Skeletal muscle tissue (tissue), 4 donors: ENCODE data around the gene NUMB. TPM values are rescaled to one million over a fixed set of nuclear protein-coding genes. Genes with fewer than 3 reads are reported as not detected.
"Not testable (repeated sequence)": the region's sequence is repeated elsewhere in the genome, so short reads cannot be mapped to it uniquely, and the experiment has no call there.

Experiments used
- H3K27ac ChIP-seq: one replicate; pipeline ENCODE4 v1.7.0; 2013; ENCODE audit warnings: mild to moderate bottlenecking, low read depth, low read length, inconsistent platforms
- H3K27me3 ChIP-seq, 3 donors: one replicate each; pipeline ENCODE4 v1.7.0; 2013; ENCODE audit warnings: low read length in 3 of 3; ENCODE audit not compliant: control insufficient read depth in 3 of 3, insufficient read depth in 3 of 3
- H3K36me3 ChIP-seq, 3 donors: one replicate each; pipeline ENCODE4 v1.7.0; 2013; ENCODE audit warnings: low read length in 3 of 3; ENCODE audit not compliant: control insufficient read depth in 3 of 3, insufficient read depth in 3 of 3
- H3K4me1 ChIP-seq, 3 donors: one replicate each; pipeline ENCODE4 v1.7.0; 2013; ENCODE audit warnings: low read length in 3 of 3, mild to moderate bottlenecking in 3 of 3; ENCODE audit not compliant: control insufficient read depth in 3 of 3, insufficient read depth in 3 of 3
- H3K4me3 ChIP-seq, 3 donors: one replicate each; pipeline ENCODE4 v1.7.0; 2013; ENCODE audit warnings: low read length in 3 of 3
- H3K9ac ChIP-seq, 3 donors: one replicate each; pipeline ENCODE4 v1.7.0; 2013; ENCODE audit warnings: low read length in 3 of 3, mild to moderate bottlenecking in 3 of 3, moderate library complexity in 2 of 3, low read depth in 1 of 3
- H3K9me3 ChIP-seq, 3 donors: one replicate each; pipeline ENCODE4 v1.7.0; 2013; ENCODE audit warnings: low read length in 3 of 3; ENCODE audit not compliant: control insufficient read depth in 3 of 3
- total RNA-seq: library from RNA; depleted of rRNA; stranded (reverse); fragments of >200 nt; gene quantifications from one replicate; pipeline ENCODE4 v1.2.3, GENCODE V29; 2014
- donor health status: Osteomylitis.

Gene NUMB
- total RNA-seq, 1 donor from 2014 or later: 17.2 TPM

DNA sequence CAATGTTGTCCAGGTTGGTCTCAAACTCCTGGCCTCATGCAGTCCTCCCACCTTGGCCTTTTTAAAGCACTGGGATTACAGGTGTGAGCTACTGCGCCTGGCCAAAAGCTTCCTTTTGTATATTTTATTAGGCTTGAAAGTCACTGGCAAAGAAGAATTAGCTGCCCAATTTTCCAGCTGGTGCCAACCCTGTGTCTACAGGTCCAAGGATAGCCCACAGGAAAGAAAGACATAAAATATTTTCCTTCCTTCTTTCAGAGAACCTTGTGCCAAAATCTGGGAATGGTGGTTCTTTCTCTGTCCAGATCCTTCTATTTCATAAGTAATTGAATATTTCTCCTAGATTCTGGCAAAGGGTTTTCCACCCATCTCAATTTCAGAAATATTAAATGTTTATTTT lies 84.1 kb downstream of the NUMB start:
- H3K27ac ChIP-seq: no peak overlapping the region
- H3K4me3 ChIP-seq: no peak overlapping the region
- H3K36me3 ChIP-seq: no peaks in the 10 kb centered on the region
- no peaks in the 10 kb centered on the region for H3K9me3 ChIP-seq
- no peaks in the 10 kb centered on the region for H3K27me3 ChIP-seq
- H3K9ac ChIP-seq: no peak overlapping the region
- H3K4me1 ChIP-seq: no peaks in the 10 kb centered on the region

DNA sequence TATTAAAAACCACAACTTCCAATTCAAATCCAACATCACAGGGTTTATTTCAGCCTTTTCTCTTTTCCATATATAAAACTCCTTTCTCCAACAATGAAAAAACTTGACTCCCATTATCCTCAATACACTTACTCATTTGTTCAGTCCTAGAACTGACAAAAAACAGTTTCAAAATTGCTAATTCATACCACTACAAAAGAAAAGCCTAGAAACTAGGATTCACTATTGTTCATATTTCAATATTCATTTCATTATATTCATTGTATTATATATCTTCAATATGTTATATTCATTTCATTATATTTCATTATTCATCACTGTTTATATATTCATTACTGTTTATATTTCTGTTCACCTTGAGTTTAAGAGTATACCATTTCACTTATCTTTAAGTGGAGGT lies 85.8 kb downstream of the NUMB start:
- Histone ChIP-seq H3K4me3 (no peak overlapping the region), H3K27ac (no peak overlapping the region), H3K4me1 (no peaks in the 10 kb centered on the region), H3K36me3 (no peaks in the 10 kb centered on the region), H3K27me3 (no peaks in the 10 kb centered on the region), H3K9me3 (no peaks in the 10 kb centered on the region), H3K9ac (no peak overlapping the region)

DNA sequence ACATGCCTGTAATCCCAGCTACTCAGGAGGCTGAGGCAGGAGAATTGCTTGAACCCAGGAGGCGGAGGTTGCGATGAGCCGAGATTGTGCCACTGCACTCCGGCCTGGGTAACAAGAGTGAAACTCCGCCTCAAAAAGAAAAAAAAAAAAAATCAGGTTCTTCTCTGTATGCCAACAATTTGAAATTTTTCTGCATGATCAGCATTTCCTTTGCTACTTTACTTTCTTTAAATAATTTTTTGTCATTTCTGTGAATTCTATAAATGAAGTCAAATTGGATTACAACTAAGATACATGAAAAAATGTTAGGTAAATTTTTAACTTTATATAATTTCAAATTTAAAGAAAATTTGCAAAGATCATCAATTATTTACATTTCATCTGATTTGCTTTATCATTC lies 87.8 kb downstream of the NUMB start:
- H3K36me3 ChIP-seq: no peaks in the 10 kb centered on the region
- no peak overlapping the region for H3K27ac ChIP-seq
- no peaks in the 10 kb centered on the region for H3K9me3 ChIP-seq
- H3K9ac ChIP-seq: no peak overlapping the region
- no peaks in the 10 kb centered on the region for H3K4me1 ChIP-seq
- H3K27me3 ChIP-seq: no peaks in the 10 kb centered on the region
- H3K4me3 ChIP-seq: no peak overlapping the region

DNA sequence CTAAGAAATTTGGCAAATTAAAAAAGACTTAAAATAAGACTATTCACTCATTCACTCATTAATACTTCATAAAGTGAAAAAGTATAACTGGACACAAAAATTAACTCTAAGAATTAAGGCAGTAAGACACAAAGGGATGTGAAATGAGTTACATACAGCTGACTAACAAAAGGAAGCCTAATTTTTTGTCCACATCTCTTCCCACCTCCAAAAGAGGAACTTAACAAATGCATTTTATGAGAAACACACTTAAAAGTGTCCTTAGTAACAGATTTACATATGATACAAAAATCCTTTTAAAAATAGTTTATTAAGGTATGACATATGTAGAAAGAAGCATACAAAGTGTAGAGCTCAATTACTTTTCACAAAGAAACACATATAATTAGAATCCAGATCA lies 88.9 kb downstream of the NUMB start:
- Histone ChIP-seq H3K36me3 (no peaks in the 10 kb centered on the region), H3K9ac (no peak overlapping the region), H3K27me3 (no peaks in the 10 kb centered on the region), H3K4me3 (no peak overlapping the region), H3K27ac (no peak overlapping the region), H3K9me3 (no peaks in the 10 kb centered on the region), H3K4me1 (no peaks in the 10 kb centered on the region)

DNA sequence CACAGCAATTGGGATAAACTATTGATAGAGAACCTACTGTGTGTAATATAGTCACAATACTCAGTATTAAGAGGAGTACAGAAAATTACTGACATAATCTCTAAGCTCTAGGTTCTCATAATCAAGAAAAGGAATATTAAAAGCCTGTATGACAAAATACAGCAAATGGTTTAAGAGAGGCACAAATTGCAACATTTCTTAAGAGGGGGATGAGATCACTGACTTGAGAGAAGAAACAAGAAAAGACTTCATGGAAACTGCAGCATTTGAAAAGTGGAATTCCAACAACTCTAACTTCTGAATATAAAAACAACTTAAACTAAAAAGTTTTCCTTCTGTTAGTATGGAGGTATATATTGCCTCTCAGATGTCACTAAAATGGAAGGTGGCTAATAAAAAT lies 89.7 kb downstream of the NUMB start:
- H3K27me3 ChIP-seq: no peaks in the 10 kb centered on the region
- no peak overlapping the region for H3K9ac ChIP-seq
- H3K4me1 ChIP-seq: no peaks in the 10 kb centered on the region
- H3K27ac ChIP-seq: no peak overlapping the region
- no peaks in the 10 kb centered on the region for H3K36me3 ChIP-seq
- no peaks in the 10 kb centered on the region for H3K9me3 ChIP-seq
- H3K4me3 ChIP-seq: no peak overlapping the region

DNA sequence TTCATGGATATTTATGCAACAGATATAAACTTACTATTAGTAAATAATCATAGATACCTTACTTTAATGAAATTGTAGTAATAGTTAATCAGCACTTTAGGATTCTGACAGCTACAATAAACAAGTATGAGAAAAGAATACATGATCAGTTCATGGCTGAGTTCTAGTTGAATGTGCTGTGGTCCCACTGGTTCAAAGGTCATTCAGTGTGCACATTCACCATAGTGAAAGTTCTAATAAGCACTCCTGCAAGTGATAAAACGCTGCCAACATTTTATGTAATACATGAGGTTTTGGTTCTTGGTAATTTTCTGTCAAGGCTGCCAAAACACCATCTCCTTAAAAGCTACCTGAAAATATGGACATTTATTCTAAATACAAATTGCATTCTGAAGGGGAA lies 92.6 kb downstream of the NUMB start:
- Histone ChIP-seq H3K9me3 (no peaks in the 10 kb centered on the region), H3K9ac (no peak overlapping the region), H3K27ac (no peak overlapping the region), H3K27me3 (no peaks in the 10 kb centered on the region), H3K4me3 (no peak overlapping the region), H3K36me3 (no peaks in the 10 kb centered on the region), H3K4me1 (no peaks in the 10 kb centered on the region)

DNA sequence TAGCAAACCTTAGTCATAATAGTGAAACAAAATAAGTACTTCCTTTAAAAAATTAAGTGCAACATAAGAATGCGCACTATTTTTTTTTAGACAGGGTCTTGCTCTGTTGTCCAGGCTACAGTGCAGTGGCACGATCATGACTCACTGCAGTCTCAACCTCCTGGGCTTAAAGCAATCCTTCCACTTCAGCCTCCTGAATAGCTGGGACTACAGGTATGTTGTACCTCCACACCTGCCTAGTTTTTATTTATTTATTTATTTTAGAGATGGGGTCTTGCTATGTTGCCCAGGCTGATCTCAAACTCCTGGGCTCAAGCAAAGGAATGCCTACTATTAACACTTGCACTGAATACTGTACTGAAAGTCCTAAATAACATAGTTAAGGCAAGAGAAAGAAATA lies 93.8 kb downstream of the NUMB start:
- no peaks in the 10 kb centered on the region for H3K27me3 ChIP-seq
- H3K27ac ChIP-seq: no peak overlapping the region
- no peaks in the 10 kb centered on the region for H3K36me3 ChIP-seq
- H3K4me1 ChIP-seq: no peaks in the 10 kb centered on the region
- H3K4me3 ChIP-seq: no peak overlapping the region
- no peaks in the 10 kb centered on the region for H3K9me3 ChIP-seq
- H3K9ac ChIP-seq: no peak overlapping the region

DNA sequence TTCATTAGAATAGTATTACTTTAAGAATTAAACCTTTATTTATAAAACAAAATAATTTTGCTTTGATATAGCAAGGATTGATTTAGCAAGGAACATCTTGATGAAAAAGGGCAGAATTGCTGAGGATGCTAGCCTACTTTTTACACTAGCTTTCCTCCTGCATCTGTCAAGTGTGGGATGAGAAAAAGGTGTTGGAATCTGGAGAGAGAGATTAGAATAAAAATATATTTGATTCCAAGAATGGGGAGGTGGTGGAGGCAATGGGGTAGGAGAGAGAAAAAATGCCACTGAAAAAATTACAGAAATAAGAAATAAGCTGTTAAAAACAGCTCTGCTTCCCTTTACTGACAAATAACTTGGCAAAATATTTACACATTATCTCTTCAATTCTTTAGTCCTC lies 98.9 kb downstream of the NUMB start:
- no peaks in the 10 kb centered on the region for H3K9me3 ChIP-seq
- H3K27me3 ChIP-seq: no peaks in the 10 kb centered on the region
- no peak overlapping the region for H3K4me3 ChIP-seq

DNA sequence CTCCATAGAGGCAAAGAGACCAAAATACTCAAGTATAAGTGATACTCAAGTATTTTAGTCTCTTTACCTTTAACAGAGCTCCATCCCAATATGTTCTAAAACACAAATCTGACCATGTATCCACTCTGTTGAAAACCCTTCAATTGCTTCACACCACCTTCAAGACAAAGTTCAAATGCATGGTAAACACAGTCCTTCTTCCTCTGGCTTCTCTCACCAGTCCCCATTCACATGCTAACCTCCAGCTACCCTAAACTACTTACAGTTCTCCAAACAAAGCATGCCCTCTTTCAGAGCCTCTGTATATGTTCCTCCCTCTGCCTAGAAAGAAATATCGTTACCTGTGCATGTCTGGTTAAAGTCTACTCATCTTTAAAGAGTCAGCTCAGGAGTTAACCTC lies 100.2 kb downstream of the NUMB start:
- Histone ChIP-seq H3K9me3 (no peaks in the 10 kb centered on the region), H3K36me3 (peaks cover 0 to 4% (median 0%) of the 10 kb centered on the region in 3 donors), H3K27me3 (no peaks in the 10 kb centered on the region), H3K9ac (no peak overlapping the region), H3K4me1 (no peaks in the 10 kb centered on the region), H3K27ac (no peak overlapping the region), H3K4me3 (no peak overlapping the region)

More for the DNA sequence above, 98.9 kb downstream of the NUMB start:
- Histone ChIP-seq H3K9ac (no peak overlapping the region), H3K4me1 (no peaks in the 10 kb centered on the region), H3K27ac (no peak overlapping the region), H3K36me3 (peaks cover 0 to 2% (median 0%) of the 10 kb centered on the region in 3 donors)

DNA sequence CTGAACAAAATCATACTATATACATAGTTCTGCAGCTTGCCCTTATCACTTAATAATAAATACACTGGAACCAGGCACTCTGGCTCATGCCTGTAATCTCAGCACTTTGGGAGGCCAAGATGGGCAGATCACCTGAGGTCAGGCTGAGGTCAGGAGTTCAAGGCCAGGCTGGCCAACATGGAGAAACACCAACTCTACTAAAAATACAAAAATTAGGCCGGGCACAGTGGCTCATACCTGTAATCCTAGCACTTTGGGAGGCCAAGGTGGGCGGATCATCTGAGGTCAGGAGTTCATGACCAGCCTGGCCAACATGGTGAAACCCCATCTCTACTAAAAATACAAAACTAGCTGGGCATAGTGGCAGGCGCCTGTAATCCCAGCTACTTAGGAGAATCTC lies 109.3 kb downstream of the NUMB start:
- H3K9me3 ChIP-seq, H3K4me1 ChIP-seq, H3K4me3 ChIP-seq, H3K9ac ChIP-seq, H3K27ac ChIP-seq, H3K36me3 ChIP-seq, H3K27me3 ChIP-seq: not testable (repeated sequence)

DNA sequence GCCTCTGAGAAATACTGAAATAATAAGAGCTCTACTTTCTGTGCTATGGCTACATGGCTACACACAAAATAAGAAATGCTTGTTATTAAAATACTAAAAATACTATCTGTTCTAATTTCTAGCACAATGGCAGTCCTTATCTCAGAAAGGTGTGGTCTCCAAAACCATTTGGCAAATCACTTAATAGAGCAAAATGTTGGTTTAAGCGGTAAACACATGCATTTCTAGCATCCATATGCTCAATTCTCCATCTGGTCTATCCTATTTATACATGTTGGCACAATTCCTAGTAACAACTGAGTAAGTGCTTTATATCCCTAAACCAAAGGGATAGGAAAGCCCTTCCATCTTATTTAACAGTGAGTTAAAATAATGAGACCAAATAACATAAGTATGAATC lies 114.0 kb downstream of the NUMB start:
- Histone ChIP-seq H3K27ac (no peak overlapping the region), H3K27me3 (no peaks in the 10 kb centered on the region), H3K9ac (no peak overlapping the region), H3K4me3 (no peak overlapping the region), H3K9me3 (no peaks in the 10 kb centered on the region), H3K4me1 (no peaks in the 10 kb centered on the region), H3K36me3 (no peaks in the 10 kb centered on the region)
